NK-92 (cell line): Measurements from ENCODE around the gene DNPH1.

Experiments
- DNase-seq: peaks from one replicate; lab custom pipeline; 2025; ENCODE audit not compliant: unreplicated experiment; lab: John Stamatoyannopoulos, UW

Gene DNPH1

GRCh38 chr6:43228951-43229802 is at the start of gene DNPH1:
DNPH1 (minus strand) TSS chr6:43229481; CDS start chr6:43229456, 25 bp downstream.
- DNase-seq, result no peak

DNA sequence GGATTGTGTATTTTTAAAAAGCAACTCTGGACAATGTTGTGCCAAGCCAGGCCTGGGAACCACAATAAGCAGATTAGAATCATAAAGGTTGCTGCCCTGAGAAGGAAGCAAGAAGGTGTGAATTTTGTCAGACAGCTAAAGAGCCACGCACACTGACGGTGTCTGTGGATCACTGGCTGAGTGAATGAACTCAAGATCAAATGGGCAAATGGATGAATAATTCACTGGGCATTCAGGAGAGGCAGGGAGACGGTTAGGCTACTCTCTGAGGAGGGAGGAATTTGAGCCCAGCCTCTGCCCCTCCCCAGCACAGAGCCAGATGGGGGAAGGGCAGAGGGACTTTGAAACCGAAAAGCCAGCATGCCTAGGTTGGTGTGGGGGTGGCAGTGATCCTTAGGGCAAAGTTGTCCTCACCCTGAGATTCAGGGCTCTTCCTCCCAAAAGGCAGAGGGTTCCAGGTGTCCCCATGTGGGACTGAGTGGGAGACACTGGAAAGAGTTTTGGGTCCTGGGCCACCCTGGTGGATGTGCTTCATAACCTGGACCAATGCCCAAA is 49.3 kb upstream of the DNPH1 start:
- no peak for DNase-seq

GRCh38 chr6:43277643-43278523 is 48.6 kb upstream of the DNPH1 start:
- no peak for DNase-seq

DNA sequence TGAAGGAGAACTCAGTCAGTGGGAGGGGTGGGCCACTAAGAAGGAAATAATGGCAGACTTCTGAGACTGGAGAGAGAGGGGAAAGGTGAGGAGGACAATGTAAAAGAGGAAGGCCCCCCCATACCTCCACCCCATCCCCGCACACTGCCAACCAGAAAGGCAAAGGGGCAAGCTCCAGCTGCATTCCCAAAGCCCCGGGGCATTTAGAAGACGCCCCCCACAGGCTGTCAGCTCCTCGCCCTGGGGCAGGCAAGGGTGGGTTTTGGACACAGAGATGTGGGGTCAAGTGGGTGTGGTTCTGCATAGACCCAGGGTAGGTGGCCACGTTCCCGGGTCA is 48.0 kb upstream of the DNPH1 start:
- no peak for DNase-seq

- no peak for DNase-seq
These were observed 47.5 kb upstream of the DNPH1 start for GRCh38 chr6:43276577-43277305.

- no peak for DNase-seq
These were observed 46.7 kb upstream of the DNPH1 start for GRCh38 chr6:43275801-43276576.

GRCh38 chr6:43274916-43275597 is 45.8 kb upstream of the DNPH1 start:
- no peak for DNase-seq

- DNase-seq, result no peak
These were observed 45.0 kb upstream of the DNPH1 start for GRCh38 chr6:43274127-43274915.

- no peak for DNase-seq
These were observed 44.4 kb upstream of the DNPH1 start for GRCh38 chr6:43273707-43274106.

GRCh38 chr6:43271944-43272343 is 42.7 kb upstream of the DNPH1 start:
- DNase-seq, result no peak

DNA sequence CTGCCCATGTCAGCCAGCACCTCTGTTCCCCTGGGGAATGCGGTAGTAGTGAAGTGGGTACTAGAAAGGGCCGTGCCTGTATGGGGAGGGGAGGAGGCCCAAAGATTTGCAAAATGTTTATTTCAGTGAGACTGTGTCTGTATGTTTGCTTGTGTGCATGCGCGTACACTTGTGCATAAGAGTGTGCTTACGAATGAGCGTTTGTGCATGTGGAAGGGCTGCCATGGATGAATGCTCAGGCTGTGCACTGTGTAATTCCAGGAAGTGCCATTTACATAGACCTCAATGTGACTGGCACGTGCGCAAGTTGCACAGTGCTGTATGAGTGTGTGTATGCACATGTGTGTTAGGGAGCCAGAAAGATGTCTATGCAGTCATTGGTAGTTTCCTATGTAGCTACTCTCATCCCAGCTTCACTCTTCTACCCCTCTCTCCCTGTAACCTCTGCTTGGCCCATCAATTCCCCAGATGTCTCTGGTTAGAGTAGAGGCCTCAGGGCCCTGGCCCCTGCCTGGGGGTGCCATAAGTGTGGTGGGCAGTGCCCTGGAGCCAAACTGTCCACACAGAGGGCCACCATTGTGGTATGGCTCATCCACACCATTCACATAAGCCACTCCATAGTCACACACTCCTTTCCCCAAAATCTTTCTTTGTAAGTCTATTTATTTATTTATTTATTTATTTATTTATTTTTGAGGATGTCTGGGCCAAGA is 42.0 kb upstream of the DNPH1 start:
- DNase-seq, result no peak

- DNase-seq, result no peak
These were observed 40.2 kb upstream of the DNPH1 start for GRCh38 chr6:43269273-43270007.

- no peak for DNase-seq
These were observed 39.5 kb upstream of the DNPH1 start for GRCh38 chr6:43268782-43269272.

DNA sequence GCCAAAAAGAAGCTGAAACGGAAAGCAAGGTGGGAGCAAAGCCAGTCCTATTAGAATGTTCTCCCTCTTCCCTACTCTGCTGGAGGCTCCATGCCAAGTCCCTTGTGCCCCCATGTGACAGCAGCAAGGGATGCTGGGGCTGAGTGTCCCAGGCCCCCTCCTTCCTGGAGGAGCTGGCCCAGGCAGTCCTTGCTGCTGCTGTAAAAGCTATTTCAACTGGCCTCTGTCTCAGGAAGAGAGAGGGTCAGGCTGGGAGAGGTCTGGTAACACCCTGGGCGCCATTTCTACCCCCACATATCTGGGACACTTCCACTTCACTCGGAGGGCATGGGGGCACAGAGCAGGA is 39.0 kb upstream of the DNPH1 start:
- DNase-seq, result no peak

- DNase-seq, result no peak
These were observed 38.5 kb upstream of the DNPH1 start for GRCh38 chr6:43267619-43268354.

- no peak for DNase-seq
These were observed 36.3 kb upstream of the DNPH1 start for GRCh38 chr6:43265564-43265963.

- DNase-seq, result no peak
These were observed 35.4 kb upstream of the DNPH1 start for GRCh38 chr6:43264599-43265145.
